Liver (tissue), 9 donors: ENCODE measurements around the gene GPN3. TPM values are rescaled to one million over a fixed set of nuclear protein-coding genes. Genes with fewer than 3 reads are reported as not detected.
A peak's percentile ranks its signal among the peaks of the same experiment; 100 is the strongest.

ENCODE experiments used
- DNase-seq: peaks from one replicate; pipeline ENCODE4 v3.0.0-alpha.2; 2017; ENCODE audit warnings: low spot score
- H3K27ac ChIP-seq, 2 donors: one replicate each; pipeline ENCODE4 v1.7.0; 2013; ENCODE audit warnings: inconsistent platforms in 2 of 2, low read length in 2 of 2, control low read depth in 1 of 2, low read depth in 1 of 2, mild to moderate bottlenecking in 1 of 2
- H3K27me3 ChIP-seq, 4 donors: one replicate each; pipeline versions ENCODE4 v1.6.1 to v1.7.0; 2013; ENCODE audit warnings: low read length in 3 of 4, inconsistent platforms in 1 of 4, mild to moderate bottlenecking in 1 of 4, moderate library complexity in 1 of 4; ENCODE audit not compliant: control insufficient read depth in 4 of 4, insufficient read depth in 4 of 4
- H3K36me3 ChIP-seq, 4 donors: one replicate each; pipeline versions ENCODE4 v1.6.1 to v1.7.0; 2013; ENCODE audit warnings: low read length in 3 of 4, mild to moderate bottlenecking in 3 of 4, low read depth in 1 of 4, moderate library complexity in 1 of 4; ENCODE audit not compliant: control insufficient read depth in 4 of 4, insufficient read depth in 3 of 4
- H3K4me1 ChIP-seq, 4 donors: one replicate each; pipeline versions ENCODE4 v1.6.1 to v1.7.0; 2013; ENCODE audit warnings: low read length in 3 of 4, mild to moderate bottlenecking in 3 of 4, moderate library complexity in 1 of 4; ENCODE audit not compliant: control insufficient read depth in 4 of 4, insufficient read depth in 4 of 4
- H3K4me3 ChIP-seq, 3 donors: one replicate each; pipeline versions ENCODE4 v1.6.1 to v1.7.0; 2013; ENCODE audit warnings: low read length in 3 of 3, control low read depth in 1 of 3, low read depth in 1 of 3, mild to moderate bottlenecking in 1 of 3
- H3K9ac ChIP-seq, 2 donors: one replicate each; pipeline ENCODE4 v1.7.0; 2013; ENCODE audit warnings: low read length in 2 of 2, mild to moderate bottlenecking in 2 of 2, moderate library complexity in 2 of 2, control low read depth in 1 of 2, low read depth in 1 of 2
- H3K9me3 ChIP-seq, 4 donors: one replicate each; pipeline versions ENCODE4 v1.6.1 to v1.7.0; 2013; ENCODE audit warnings: low read length in 3 of 4; ENCODE audit not compliant: control insufficient read depth in 4 of 4
- EGR1 ChIP-seq, 2 donors: IDR thresholded peaks; 2 replicates each; pipeline ENCODE4 v1.6.1; 2016 to 2018; ENCODE audit warnings: antibody characterized with exemption in 2 of 2, low read depth in 2 of 2
- FOXA1 ChIP-seq: IDR thresholded peaks from 2 replicates; pipeline ENCODE4 v1.6.1; 2016; ENCODE audit warnings: antibody characterized with exemption
- FOXA2 ChIP-seq: IDR thresholded peaks from 2 replicates; pipeline ENCODE4 v1.6.1; 2016; ENCODE audit warnings: antibody characterized with exemption
- GABPA ChIP-seq, 2 donors: IDR thresholded peaks in 1 of 2; conservative IDR thresholded peaks in 1 of 2; 2 replicates each; pipeline ENCODE4 v1.6.1; 2016; ENCODE audit warnings: antibody characterized with exemption in 2 of 2, mild to moderate bottlenecking in 1 of 2, moderate library complexity in 1 of 2
- HNF4A ChIP-seq, 2 donors: conservative IDR thresholded peaks; 2 replicates each; pipeline ENCODE4 v1.6.1; 2016; ENCODE audit warnings: antibody characterized with exemption in 2 of 2, mild to moderate bottlenecking in 2 of 2
- HNF4G ChIP-seq: IDR thresholded peaks from 2 replicates; pipeline ENCODE4 v1.6.1; 2016; ENCODE audit warnings: antibody characterized with exemption
- JUND ChIP-seq, 2 donors: IDR thresholded peaks; 2 replicates each; pipeline ENCODE4 v1.6.1; 2016; ENCODE audit warnings: antibody characterized with exemption in 2 of 2
- NR2F2 ChIP-seq: IDR thresholded peaks from 2 replicates; pipeline ENCODE4 v1.6.1; 2016; ENCODE audit warnings: antibody characterized with exemption
- RAD21 ChIP-seq, 2 donors: IDR thresholded peaks; 2 replicates each; pipeline ENCODE4 v1.6.1; 2016; ENCODE audit warnings: antibody characterized with exemption in 2 of 2, mild to moderate bottlenecking in 2 of 2
- RXRA ChIP-seq, 2 donors: IDR thresholded peaks; 2 replicates each; pipeline ENCODE4 v1.6.1; 2017 to 2018; ENCODE audit warnings: antibody characterized with exemption in 2 of 2, mild to moderate bottlenecking in 1 of 2
- SP1 ChIP-seq: IDR thresholded peaks from 2 replicates; pipeline ENCODE4 v1.6.1; 2018; ENCODE audit warnings: antibody characterized with exemption, mild to moderate bottlenecking
- WGBS: extraction: QIAGEN DNeasy Blood & Tissue Kit; methylation state at CpG from one replicate; pipeline ENCODE4 v1.1.7; 2013; 5-methylcytosine and 5-hydroxymethylcytosine counted together
- polyA plus RNA-seq, 2 donors: library from polyadenylated mRNA; stranded (reverse) in 1 of 2; unstranded in 1 of 2; fragments of 200-250 nt in 1 of 2; fragments of >200 nt in 1 of 2; fragmentation: Nextera tagmentation in 1 of 2; extraction: Ambion mirVana in 1 of 2; gene quantifications; one replicate each; pipeline versions ENCODE4 v1.2.1 to v1.2.3, GENCODE V29; 2013 to 2015
- total RNA-seq, 2 donors: library from RNA; depleted of rRNA; stranded (reverse); fragments of >200 nt; gene quantifications; one replicate each; pipeline ENCODE4 v1.2.3, GENCODE V29; 2014
- TF ChIP-seq, protein P1 (sequence below): IDR thresholded peaks from 2 replicates; pipeline ENCODE4 v1.6.1; 2016; ENCODE audit warnings: antibody characterized with exemption
- TF ChIP-seq, protein P2 (sequence below): fragments of 150-350 bp; IDR thresholded peaks from 2 replicates; pipeline ENCODE4 v1.5.1; 2017; ENCODE audit warnings: improper control_type of control experiment, low read depth, low read length; ENCODE audit not compliant: missing input control
- TF ChIP-seq, protein P3 (sequence below): IDR thresholded peaks from 2 replicates; pipeline ENCODE4 v1.6.1; 2016; ENCODE audit warnings: antibody characterized with exemption
- TF ChIP-seq, protein P4 (sequence below): IDR thresholded peaks from 2 replicates; pipeline ENCODE4 v1.6.1; 2016; ENCODE audit warnings: antibody characterized with exemption, mild to moderate bottlenecking
- TF ChIP-seq, protein P5 (sequence below): IDR thresholded peaks from 2 replicates; pipeline ENCODE4 v1.6.1; 2016; ENCODE audit warnings: antibody characterized with exemption
- donor health status: healthy.
- donor health status: healthy.
- donor health status: healthy.
- donor health status: healthy.
- donor health status: healthy.

Gene GPN3
- total and polyA plus RNA-seq, 4 donors = 13.4 to 47.2 (median 18.7) TPM

DNA sequence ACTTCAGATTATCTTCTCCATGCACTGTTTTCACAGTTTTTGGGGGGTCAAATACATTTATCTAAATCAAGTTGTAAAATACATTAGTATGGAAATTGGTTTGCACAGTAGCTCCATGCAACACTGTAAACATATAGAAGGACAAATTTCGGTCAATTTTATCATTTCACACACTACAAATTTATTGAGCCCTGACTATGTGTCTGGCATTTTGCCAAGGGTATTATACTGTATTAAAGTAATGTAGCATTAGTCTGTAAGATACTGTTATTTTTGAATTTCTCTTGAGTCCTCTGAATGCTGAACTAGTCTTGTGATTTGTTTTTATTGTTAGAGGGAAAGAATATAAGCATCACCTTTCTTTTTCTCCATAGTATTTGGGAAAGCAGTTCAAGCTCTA is 35.4 kb upstream of the GPN3 start:
- 85% methylated on average over 1 of the region's 1 CpG for WGBS
- TF ChIP-seq, protein P1, sequence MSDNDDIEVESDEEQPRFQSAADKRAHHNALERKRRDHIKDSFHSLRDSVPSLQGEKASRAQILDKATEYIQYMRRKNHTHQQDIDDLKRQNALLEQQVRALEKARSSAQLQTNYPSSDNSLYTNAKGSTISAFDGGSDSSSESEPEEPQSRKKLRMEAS = no peak
- TF ChIP-seq HNF4G (no peak), EGR1 (IDR thresholded peaks at IDR 0.05; ENCODE audit: low read depth in 2 of 2) (no peak), JUND (IDR thresholded peaks at IDR 0.05) (no peak), RAD21 (IDR thresholded peaks at IDR 0.05) (no peak), FOXA2 (no peak), GABPA (IDR thresholded peaks at IDR 0.05 in 1 of 2, conservative IDR thresholded peaks at IDR 0.05 in 1 of 2) (no peak), RXRA (IDR thresholded peaks at IDR 0.05) (no peak), HNF4A (conservative IDR thresholded peaks at IDR 0.05) (no peak), SP1 (no peak), NR2F2 (no peak), FOXA1 (no peak)
- TF ChIP-seq, protein P2, sequence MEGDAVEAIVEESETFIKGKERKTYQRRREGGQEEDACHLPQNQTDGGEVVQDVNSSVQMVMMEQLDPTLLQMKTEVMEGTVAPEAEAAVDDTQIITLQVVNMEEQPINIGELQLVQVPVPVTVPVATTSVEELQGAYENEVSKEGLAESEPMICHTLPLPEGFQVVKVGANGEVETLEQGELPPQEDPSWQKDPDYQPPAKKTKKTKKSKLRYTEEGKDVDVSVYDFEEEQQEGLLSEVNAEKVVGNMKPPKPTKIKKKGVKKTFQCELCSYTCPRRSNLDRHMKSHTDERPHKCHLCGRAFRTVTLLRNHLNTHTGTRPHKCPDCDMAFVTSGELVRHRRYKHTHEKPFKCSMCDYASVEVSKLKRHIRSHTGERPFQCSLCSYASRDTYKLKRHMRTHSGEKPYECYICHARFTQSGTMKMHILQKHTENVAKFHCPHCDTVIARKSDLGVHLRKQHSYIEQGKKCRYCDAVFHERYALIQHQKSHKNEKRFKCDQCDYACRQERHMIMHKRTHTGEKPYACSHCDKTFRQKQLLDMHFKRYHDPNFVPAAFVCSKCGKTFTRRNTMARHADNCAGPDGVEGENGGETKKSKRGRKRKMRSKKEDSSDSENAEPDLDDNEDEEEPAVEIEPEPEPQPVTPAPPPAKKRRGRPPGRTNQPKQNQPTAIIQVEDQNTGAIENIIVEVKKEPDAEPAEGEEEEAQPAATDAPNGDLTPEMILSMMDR = no peak
- TF ChIP-seq, protein P3, sequence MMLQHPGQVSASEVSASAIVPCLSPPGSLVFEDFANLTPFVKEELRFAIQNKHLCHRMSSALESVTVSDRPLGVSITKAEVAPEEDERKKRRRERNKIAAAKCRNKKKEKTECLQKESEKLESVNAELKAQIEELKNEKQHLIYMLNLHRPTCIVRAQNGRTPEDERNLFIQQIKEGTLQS = no peak
- TF ChIP-seq, protein P4, sequence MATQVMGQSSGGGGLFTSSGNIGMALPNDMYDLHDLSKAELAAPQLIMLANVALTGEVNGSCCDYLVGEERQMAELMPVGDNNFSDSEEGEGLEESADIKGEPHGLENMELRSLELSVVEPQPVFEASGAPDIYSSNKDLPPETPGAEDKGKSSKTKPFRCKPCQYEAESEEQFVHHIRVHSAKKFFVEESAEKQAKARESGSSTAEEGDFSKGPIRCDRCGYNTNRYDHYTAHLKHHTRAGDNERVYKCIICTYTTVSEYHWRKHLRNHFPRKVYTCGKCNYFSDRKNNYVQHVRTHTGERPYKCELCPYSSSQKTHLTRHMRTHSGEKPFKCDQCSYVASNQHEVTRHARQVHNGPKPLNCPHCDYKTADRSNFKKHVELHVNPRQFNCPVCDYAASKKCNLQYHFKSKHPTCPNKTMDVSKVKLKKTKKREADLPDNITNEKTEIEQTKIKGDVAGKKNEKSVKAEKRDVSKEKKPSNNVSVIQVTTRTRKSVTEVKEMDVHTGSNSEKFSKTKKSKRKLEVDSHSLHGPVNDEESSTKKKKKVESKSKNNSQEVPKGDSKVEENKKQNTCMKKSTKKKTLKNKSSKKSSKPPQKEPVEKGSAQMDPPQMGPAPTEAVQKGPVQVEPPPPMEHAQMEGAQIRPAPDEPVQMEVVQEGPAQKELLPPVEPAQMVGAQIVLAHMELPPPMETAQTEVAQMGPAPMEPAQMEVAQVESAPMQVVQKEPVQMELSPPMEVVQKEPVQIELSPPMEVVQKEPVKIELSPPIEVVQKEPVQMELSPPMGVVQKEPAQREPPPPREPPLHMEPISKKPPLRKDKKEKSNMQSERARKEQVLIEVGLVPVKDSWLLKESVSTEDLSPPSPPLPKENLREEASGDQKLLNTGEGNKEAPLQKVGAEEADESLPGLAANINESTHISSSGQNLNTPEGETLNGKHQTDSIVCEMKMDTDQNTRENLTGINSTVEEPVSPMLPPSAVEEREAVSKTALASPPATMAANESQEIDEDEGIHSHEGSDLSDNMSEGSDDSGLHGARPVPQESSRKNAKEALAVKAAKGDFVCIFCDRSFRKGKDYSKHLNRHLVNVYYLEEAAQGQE = no peak
- H3K27ac ChIP-seq = no peak overlapping the region

GRCh38 chr12:110501752-110502738 is 34.0 kb upstream of the GPN3 start, which contains the start of the genes RAD9B and VPS29:
RAD9B (plus strand) TSS chr12:110502331; CDS start chr12:110502338, 7 bp downstream.
VPS29 (minus strand) TSS chr12:110502111; CDS start chr12:110502051, 60 bp downstream.
- H3K4me1 ChIP-seq = peaks cover 6 to 31% (median 25%) of the 10 kb centered on the region in 4 donors
- 7% methylated on average over 61 of the region's 61 CpGs for WGBS
- H3K4me3 ChIP-seq = peak within 1 kb of the TSS; percentile 74 to 100 (median 81)
- no peaks in the 10 kb centered on the region for H3K27me3 ChIP-seq
- peak; percentile 98 for DNase-seq
- H3K27ac ChIP-seq = peak within 1 kb of the TSS; percentile 79 to 83
- peak within 1 kb of the TSS; percentile 9 to 89 for H3K9ac ChIP-seq
- H3K36me3 ChIP-seq = no peaks in the 10 kb centered on the region
- H3K9me3 ChIP-seq = no peaks in the 10 kb centered on the region
- TF ChIP-seq HNF4G (no peak), JUND (IDR thresholded peaks at IDR 0.05) (no peak), HNF4A (conservative IDR thresholded peaks at IDR 0.05) (peak; percentile 27 to 48), RXRA (IDR thresholded peaks at IDR 0.05) (peak; percentile 63 to 79), SP1 (peak; percentile 93), NR2F2 (peak; percentile 65)
- TF ChIP-seq, protein P5, sequence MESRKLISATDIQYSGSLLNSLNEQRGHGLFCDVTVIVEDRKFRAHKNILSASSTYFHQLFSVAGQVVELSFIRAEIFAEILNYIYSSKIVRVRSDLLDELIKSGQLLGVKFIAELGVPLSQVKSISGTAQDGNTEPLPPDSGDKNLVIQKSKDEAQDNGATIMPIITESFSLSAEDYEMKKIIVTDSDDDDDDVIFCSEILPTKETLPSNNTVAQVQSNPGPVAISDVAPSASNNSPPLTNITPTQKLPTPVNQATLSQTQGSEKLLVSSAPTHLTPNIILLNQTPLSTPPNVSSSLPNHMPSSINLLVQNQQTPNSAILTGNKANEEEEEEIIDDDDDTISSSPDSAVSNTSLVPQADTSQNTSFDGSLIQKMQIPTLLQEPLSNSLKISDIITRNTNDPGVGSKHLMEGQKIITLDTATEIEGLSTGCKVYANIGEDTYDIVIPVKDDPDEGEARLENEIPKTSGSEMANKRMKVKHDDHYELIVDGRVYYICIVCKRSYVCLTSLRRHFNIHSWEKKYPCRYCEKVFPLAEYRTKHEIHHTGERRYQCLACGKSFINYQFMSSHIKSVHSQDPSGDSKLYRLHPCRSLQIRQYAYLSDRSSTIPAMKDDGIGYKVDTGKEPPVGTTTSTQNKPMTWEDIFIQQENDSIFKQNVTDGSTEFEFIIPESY = peak; percentile 98
- TF ChIP-seq, protein P2 = no peak
- TF ChIP-seq, protein P1 = peak; percentile 99

More for the DNA sequence above, 35.4 kb upstream of the GPN3 start:
- Histone ChIP-seq H3K27me3 (no peaks in the 10 kb centered on the region), H3K9ac (no peak overlapping the region), H3K36me3 (no peaks in the 10 kb centered on the region), H3K4me1 (peaks cover 6 to 31% (median 22%) of the 10 kb centered on the region in 4 donors), H3K9me3 (no peaks in the 10 kb centered on the region), H3K4me3 (no peak overlapping the region)
- no peak for DNase-seq
